ENCODE measurements around the gene UQCC2. TPM values are rescaled to one million over a fixed set of nuclear protein-coding genes. Genes with fewer than 3 reads are reported as not detected.

The UQCC2 gene
- total RNA-seq, 1 donor from 2014 or later: 2.6 TPM

- Histone ChIP-seq H3K36me3 (no peaks in the 10 kb centered on the region), H3K27ac (no peak overlapping the region), H3K27me3 (no peaks in the 10 kb centered on the region), H3K4me1 (peaks cover 0 to 3% of the 10 kb centered on the region in 2 donors), H3K4me3 (no peak overlapping the region), H3K9me3 (no peaks in the 10 kb centered on the region)
- intact Hi-C loops (cut with DNase I): no loop called here
- DNase-seq (ENCODE audit: low spot score in 2 of 2): no peak
- TF ChIP-seq, protein P1, sequence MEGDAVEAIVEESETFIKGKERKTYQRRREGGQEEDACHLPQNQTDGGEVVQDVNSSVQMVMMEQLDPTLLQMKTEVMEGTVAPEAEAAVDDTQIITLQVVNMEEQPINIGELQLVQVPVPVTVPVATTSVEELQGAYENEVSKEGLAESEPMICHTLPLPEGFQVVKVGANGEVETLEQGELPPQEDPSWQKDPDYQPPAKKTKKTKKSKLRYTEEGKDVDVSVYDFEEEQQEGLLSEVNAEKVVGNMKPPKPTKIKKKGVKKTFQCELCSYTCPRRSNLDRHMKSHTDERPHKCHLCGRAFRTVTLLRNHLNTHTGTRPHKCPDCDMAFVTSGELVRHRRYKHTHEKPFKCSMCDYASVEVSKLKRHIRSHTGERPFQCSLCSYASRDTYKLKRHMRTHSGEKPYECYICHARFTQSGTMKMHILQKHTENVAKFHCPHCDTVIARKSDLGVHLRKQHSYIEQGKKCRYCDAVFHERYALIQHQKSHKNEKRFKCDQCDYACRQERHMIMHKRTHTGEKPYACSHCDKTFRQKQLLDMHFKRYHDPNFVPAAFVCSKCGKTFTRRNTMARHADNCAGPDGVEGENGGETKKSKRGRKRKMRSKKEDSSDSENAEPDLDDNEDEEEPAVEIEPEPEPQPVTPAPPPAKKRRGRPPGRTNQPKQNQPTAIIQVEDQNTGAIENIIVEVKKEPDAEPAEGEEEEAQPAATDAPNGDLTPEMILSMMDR (IDR thresholded peaks at IDR 0.05): no peak
These were observed 7.2 kb upstream of the UQCC2 start for GRCh38 chr6:33718713-33719112.

DNA sequence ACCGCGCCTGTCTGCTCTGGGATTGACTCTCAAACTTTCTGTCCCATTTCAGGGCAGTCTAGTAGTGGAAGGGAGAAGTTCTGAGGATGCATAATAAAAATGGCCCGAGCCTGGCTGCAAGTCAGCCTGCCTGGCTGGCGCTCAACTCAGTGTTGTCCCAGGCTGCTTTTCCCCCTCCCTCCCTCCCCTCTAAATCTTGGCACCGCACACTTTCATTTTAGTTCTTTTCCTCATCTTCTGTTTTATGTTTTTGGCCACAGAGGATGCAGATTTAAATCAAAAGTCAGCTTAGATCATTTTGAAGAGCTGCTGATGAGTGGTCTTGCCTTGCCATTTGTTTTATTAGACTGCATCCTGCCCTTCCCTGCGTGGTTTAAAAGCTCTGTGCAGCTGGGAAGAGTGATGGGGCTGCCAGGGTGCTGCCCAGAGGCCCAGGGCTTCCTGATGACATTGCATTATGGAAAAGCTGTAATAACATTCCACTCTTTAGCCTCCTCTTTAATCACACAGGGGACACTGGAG is 6.5 kb upstream of the UQCC2 start:
- Histone ChIP-seq H3K27ac (peak overlapping the region in 1 of 2 donors; percentile 9), H3K9me3 (no peaks in the 10 kb centered on the region), H3K36me3 (no peaks in the 10 kb centered on the region), H3K4me1 (peaks cover 0 to 3% of the 10 kb centered on the region in 2 donors), H3K4me3 (peak overlapping the region in 1 of 2 donors; percentile 17), H3K27me3 (no peaks in the 10 kb centered on the region)
- TF ChIP-seq, protein P1 (IDR thresholded peaks at IDR 0.05): no peak
- intact Hi-C loops (cut with DNase I): no loop called here
- DNase-seq (ENCODE audit: low spot score in 2 of 2): no peak

DNA sequence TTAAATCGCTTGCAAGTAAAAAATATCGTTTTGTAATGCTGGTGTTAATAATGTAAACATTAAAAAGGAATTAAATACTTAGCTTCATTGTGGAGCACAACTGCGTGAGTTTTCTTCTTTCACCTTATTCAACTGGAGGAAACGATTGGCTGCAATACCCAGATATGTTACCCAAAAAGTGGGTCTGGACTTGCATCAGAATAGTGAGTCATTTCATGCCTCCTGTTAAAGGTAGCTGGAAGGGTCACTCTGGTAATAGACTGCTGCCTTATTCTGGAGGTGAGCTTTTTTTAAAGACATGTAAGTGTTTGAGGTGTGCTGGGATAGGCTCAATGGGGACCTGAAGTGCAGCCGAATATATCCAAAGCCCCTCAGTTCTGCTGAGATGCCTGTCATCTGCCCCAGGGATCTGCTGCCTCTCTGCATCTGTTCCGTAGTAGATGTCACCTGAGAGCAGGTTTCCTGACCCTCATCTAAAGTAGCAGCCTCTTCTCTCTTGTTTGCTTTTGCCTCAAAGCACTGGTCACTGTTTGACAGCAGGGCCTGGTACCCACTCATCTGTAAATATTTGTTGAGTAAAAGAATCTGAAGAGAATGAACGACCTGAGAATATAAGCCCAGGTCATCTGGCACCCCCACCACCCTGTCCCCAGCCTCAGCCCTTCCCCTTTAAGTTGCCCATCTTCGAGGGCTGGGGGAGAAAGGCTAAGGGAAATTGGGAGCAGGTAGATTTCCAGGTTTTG is 5.6 kb upstream of the UQCC2 start:
- TF ChIP-seq, protein P1 (IDR thresholded peaks at IDR 0.05): no peak
- H3K27me3 ChIP-seq: no peaks in the 10 kb centered on the region
- intact Hi-C loops (cut with DNase I): no loop called here
- H3K9me3 ChIP-seq: no peaks in the 10 kb centered on the region
- DNase-seq (ENCODE audit: low spot score in 2 of 2): no peak
- no peaks in the 10 kb centered on the region for H3K36me3 ChIP-seq
- H3K4me1 ChIP-seq: peaks cover 0 to 4% of the 10 kb centered on the region in 2 donors
- H3K27ac ChIP-seq: no peak overlapping the region
- no peak overlapping the region for H3K4me3 ChIP-seq

GRCh38 chr6:33716379-33716778 is 4.9 kb upstream of the UQCC2 start:
- TF ChIP-seq, protein P1 (IDR thresholded peaks at IDR 0.05): no peak
- H3K36me3 ChIP-seq: no peaks in the 10 kb centered on the region
- H3K4me3 ChIP-seq: no peak overlapping the region
- H3K9me3 ChIP-seq: no peaks in the 10 kb centered on the region
- no peak overlapping the region for H3K27ac ChIP-seq
- H3K4me1 ChIP-seq: peaks cover 0 to 6% of the 10 kb centered on the region in 2 donors
- H3K27me3 ChIP-seq: no peaks in the 10 kb centered on the region
- no peak for DNase-seq (ENCODE audit: low spot score in 2 of 2)
- intact Hi-C loops (cut with DNase I): no loop called here

- no peak overlapping the region for H3K27ac ChIP-seq
- intact Hi-C loops (cut with DNase I): no loop called here
These were observed 3.0 kb upstream of the UQCC2 start for GRCh38 chr6:33714385-33715040.

More at GRCh38 chr6:33714385-33715040, 3.0 kb upstream of the UQCC2 start:
- Histone ChIP-seq H3K4me1 (peaks cover 6 to 12% of the 10 kb centered on the region in 2 donors), H3K4me3 (no peak overlapping the region), H3K9me3 (no peaks in the 10 kb centered on the region), H3K27me3 (no peaks in the 10 kb centered on the region), H3K36me3 (no peaks in the 10 kb centered on the region)
- DNase-seq (ENCODE audit: low spot score in 2 of 2): no peak
- TF ChIP-seq, protein P1 (IDR thresholded peaks at IDR 0.05): no peak

All from ascending aorta (tissue), 2 donors.